PFSK-1 (cell line): Measurements from ENCODE around the gene RARB.

ENCODE experiments used
- FOXP2 ChIP-seq: optimal IDR thresholded peaks from 2 replicates; pipeline ENCODE3; 2011; ENCODE audit warnings: borderline replicate concordance, control low read depth, inconsistent platforms; ENCODE audit not compliant: insufficient read depth; ENCODE audit errors: extremely low read length, extremely low read depth
- POLR2AphosphoS5 ChIP-seq: IDR thresholded peaks from 2 replicates; pipeline ENCODE4 v1.6.1; 2012; ENCODE audit warnings: low read depth, mild to moderate bottlenecking, control low read depth, low read length, moderate library complexity
- SIN3A ChIP-seq: IDR thresholded peaks from 2 replicates; pipeline ENCODE4 v1.6.1; 2012; ENCODE audit warnings: mild to moderate bottlenecking, low read length, moderate library complexity, borderline replicate concordance; ENCODE audit not compliant: insufficient read depth
- TAF1 ChIP-seq: IDR thresholded peaks from 2 replicates; pipeline ENCODE4 v1.6.1; 2012; ENCODE audit warnings: low read length, control low read depth, borderline replicate concordance; ENCODE audit not compliant: insufficient read depth
- TF ChIP-seq, protein P1 (sequence below), 2 experiments: IDR thresholded peaks; 2 replicates each; pipeline versions ENCODE4 v1.6.1 to v1.8.0; 2011 to 2012; ENCODE audit warnings: low read depth in 2 of 2, low read length in 2 of 2, control low read depth in 1 of 2, inconsistent platforms in 1 of 2, mild to moderate bottlenecking in 1 of 2, moderate library complexity in 1 of 2; ENCODE audit not compliant: insufficient read depth in 1 of 2

Gene RARB

DNA sequence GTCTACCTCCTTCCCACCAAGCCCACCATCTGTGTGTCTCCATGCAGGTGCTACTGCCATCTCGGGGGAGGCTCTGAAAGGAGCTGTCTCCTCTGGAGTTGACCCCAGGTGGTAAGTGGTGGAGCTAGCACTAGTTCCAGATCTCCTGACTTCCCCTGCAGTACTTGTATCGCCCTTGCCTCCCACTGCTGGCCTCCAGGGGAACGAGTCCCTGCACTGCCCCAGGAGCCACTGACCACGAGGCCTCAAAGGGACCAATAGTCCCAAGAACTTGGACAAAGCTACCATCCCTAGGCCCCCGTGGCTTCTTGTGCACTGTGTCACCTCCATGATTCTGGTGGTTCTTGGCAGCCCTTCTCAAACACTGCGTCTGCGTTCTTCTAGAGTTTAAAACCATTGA lies 137.7 kb downstream of the RARB start:
- TF ChIP-seq TAF1, result no peak
- TF ChIP-seq POLR2AphosphoS5, result no peak
- no peak for TF ChIP-seq FOXP2
- no peak for TF ChIP-seq SIN3A
- TF ChIP-seq, protein P1, sequence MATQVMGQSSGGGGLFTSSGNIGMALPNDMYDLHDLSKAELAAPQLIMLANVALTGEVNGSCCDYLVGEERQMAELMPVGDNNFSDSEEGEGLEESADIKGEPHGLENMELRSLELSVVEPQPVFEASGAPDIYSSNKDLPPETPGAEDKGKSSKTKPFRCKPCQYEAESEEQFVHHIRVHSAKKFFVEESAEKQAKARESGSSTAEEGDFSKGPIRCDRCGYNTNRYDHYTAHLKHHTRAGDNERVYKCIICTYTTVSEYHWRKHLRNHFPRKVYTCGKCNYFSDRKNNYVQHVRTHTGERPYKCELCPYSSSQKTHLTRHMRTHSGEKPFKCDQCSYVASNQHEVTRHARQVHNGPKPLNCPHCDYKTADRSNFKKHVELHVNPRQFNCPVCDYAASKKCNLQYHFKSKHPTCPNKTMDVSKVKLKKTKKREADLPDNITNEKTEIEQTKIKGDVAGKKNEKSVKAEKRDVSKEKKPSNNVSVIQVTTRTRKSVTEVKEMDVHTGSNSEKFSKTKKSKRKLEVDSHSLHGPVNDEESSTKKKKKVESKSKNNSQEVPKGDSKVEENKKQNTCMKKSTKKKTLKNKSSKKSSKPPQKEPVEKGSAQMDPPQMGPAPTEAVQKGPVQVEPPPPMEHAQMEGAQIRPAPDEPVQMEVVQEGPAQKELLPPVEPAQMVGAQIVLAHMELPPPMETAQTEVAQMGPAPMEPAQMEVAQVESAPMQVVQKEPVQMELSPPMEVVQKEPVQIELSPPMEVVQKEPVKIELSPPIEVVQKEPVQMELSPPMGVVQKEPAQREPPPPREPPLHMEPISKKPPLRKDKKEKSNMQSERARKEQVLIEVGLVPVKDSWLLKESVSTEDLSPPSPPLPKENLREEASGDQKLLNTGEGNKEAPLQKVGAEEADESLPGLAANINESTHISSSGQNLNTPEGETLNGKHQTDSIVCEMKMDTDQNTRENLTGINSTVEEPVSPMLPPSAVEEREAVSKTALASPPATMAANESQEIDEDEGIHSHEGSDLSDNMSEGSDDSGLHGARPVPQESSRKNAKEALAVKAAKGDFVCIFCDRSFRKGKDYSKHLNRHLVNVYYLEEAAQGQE (IDR thresholded peaks at IDR 0.05; ENCODE audit: insufficient read depth in 1 of 2, low read depth in 2 of 2, low read length in 2 of 2), result no peak

DNA sequence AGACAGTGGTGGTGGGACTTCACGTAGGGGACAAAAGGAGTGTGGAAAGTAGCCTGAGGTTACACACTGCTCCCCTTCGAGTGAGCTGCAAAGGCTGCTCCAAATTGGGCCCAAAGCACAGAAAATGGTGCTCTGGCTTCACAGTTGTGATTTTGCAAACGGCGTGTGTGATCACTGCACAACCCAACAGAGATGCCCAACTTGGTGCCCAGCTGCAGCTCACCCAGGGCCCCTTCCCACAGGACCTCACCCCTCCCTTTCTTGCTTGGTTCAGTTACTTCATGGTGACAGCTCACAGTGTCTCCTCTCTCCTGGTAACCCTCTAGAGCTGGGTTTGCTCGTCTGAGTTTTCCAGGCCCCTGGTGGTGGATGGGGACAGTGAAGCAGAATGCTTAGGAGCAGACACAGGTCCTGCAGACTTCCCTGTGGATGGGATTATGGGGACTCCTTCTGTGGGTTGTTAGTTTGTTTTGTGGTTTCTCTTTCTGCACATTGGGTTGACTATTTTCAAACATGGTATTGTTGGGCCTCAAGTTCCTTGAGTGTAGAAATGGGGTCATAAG lies 138.4 kb downstream of the RARB start:
- no peak for TF ChIP-seq POLR2AphosphoS5
- TF ChIP-seq FOXP2, result no peak
- TF ChIP-seq, protein P1 (IDR thresholded peaks at IDR 0.05; ENCODE audit: insufficient read depth in 1 of 2, low read depth in 2 of 2, low read length in 2 of 2), result no peak
- TF ChIP-seq SIN3A, result no peak
- no peak for TF ChIP-seq TAF1

DNA sequence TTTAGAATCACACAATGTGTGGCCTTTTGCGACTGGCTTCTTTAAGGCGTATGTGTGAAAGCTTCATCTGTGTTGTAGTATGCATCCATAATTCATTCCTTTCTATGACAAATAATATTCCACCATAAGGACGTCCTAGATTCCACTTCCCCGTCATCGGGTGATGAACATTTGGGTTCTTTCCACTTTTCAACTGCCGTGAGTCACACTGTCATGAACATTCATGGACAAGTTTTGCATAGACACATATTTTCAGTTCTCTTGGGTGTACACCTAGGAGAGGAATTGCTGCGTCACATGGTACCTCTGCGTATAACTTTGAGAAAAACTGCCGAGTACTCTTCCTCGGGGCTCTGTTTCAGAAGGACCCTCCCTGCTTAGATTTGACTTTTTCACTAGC lies 139.3 kb downstream of the RARB start:
- TF ChIP-seq FOXP2, result no peak
- TF ChIP-seq SIN3A, result no peak

DNA sequence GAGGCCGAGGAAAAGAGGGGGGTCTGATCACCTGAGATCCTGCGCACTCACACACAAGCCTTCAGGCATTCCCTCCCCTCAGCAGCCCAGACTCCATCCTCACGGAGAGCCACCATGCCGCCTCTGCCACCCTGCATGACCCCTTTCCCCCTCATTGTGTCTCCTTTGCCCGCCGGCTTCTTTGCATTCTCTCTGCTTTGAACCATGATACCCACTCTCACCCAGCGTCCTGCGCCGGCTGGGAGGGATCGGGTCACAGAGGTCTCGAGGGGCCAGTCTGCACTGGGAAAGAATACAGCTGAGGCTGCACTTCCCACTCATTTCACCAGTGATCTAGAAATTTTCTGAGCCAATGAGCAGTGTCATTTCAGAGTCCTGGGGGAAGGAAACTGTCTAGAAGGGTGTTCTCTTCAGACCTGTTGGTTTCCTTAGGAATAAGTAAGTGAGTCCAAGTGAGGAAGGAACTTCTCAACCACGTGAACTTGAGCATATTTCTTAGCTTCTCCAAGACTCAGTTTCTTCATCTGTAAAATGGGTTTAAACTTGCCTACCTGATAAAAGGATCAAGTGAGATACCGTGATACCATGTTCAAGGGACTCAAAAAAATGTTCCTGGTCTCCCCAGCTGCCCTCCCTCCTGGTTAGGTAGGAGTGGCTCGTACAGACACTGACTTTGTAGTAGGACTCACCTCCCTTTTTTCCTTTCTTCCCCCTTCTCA lies 139.9 kb downstream of the RARB start:
- TF ChIP-seq TAF1, result no peak
- no peak for TF ChIP-seq POLR2AphosphoS5
- TF ChIP-seq, protein P1 (IDR thresholded peaks at IDR 0.05; ENCODE audit: insufficient read depth in 1 of 2, low read depth in 2 of 2, low read length in 2 of 2), result no peak

DNA sequence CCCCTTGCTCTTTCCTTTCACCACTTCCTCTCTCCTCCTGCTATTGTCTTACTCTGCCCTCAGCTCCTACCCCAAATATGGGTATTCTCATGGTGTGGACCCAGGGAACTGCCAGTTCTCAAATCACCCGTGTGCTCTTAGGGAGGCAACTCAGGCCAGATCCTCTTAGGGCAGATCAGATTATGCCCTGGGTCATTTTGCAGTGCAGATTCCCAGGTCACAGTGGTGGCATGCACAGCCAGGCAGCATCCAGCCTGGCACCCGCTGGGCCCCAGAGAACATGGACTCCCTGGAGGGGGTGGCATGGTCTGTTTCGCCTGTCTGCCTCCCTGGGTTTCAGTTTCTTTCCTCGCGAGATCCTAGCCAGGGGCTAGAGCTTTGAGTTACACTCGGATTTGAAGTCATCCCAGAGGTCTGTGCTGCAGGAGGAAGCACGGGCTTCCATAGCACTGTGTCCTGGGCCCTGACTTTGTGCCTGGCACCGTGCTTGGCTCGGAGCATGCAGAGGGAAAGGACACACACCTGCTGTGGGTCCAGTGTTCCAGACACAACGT lies 140.5 kb downstream of the RARB start:
- TF ChIP-seq, protein P1 (IDR thresholded peaks at IDR 0.05; ENCODE audit: insufficient read depth in 1 of 2, low read depth in 2 of 2, low read length in 2 of 2), result no peak
- no peak for TF ChIP-seq FOXP2
- TF ChIP-seq TAF1, result no peak
- TF ChIP-seq POLR2AphosphoS5, result no peak
